ENCODE data around the gene MED6.

MED6 gene, protein sequence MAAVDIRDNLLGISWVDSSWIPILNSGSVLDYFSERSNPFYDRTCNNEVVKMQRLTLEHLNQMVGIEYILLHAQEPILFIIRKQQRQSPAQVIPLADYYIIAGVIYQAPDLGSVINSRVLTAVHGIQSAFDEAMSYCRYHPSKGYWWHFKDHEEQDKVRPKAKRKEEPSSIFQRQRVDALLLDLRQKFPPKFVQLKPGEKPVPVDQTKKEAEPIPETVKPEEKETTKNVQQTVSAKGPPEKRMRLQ

DNA sequence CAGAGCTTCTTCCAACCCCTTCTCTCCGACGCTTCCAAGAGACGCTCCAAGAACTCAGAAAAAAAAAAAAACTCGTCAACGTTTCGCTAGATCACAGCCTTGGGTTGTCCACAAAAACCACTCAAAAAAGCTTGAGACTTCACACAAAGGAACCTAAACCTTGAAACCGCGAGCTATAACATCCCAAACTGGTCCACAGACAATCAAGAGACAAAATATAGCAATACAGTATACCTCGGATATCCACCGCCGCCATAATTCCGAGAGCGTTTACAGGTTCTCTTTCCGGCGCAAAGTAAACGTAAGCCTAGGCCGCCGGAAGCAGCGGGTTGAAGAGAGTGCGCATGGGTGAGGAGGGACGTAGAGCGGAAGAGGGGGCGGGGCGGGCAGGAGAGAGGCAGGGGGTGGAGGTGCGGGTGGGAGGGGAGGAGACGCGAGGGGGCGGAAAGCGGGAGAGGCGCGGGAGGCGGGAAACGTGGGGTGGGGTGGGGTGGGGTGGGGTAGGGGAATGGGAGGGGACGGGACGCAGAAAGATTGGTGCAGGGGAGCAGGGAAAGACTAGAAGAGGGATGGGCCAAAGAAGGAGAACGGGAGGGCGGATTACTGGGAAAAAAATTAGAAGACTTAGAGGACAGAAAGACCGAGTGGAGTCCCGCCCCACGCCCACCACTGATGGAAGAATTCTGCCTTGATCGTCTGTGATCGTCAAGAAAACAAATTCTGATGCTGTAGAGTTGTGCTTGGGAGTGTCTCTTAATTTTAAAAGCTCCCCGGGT, at the start of gene MED6:
TSS of gene MED6 (minus strand) at position 274 of the 776 bp plus-strand sequence. CDS start at position 256, 18 bp downstream.
- peak; percentile 98 for DNase-seq

DNA sequence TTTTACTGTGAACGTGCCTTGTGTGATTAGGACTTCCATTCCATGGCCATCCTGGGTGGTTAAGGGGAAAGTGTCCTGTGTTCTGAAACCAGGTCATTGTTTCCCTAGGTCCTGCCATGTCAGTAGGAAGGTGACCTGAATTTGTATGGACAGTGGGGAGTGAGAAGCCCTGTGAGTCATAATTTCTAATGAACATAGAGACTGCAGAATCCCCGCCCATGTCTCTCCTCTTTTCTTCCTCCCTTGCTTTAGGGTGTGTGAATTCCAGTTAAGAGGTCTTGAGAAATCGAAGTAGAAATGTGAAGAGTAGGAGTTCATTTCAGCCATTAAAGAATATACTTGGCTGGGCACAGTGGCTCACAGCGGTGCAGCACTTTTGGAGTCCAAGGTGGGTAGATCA, 49.3 kb upstream of the MED6 start:
- no peak for DNase-seq

DNA sequence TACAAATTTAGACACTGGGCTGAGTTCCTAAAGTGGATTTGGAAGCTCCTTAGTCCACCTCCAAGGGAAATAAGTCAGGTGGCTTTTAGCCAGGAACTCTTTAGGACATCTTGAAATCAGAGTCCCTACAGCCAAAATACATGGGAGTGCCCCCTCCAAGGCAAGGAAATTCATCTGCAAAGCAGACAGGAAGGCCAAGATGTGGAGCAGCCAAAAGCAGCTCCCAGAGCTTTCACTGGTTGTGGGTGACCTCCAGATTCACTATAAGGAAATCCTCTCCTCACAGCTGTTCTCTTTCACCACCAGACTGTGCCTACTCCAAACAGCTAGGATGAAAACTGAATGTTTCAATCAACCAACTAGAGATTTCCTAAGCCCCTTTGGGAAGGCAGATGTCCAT, 47.9 kb upstream of the MED6 start:
- DNase-seq = no peak

DNA sequence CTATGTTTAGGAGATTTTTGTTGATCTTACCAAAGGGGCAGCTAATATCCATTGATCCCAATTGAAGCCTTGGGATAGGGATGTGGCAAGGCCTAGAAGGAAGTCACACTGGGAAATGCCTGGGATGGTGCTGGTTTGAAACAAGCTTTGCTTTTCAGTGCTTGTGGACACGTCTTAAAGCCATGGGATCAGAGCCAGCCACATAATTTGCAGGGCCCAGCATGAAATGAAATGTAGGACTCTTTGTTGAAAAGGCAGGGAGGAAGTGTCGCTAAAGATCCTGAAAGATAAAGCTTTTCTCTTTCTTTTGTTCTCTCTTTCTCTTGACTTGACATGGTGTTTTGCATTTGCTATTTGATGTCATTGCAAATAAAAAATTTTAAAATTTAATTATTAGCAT, 46.2 kb upstream of the MED6 start:
- no peak for DNase-seq

DNA sequence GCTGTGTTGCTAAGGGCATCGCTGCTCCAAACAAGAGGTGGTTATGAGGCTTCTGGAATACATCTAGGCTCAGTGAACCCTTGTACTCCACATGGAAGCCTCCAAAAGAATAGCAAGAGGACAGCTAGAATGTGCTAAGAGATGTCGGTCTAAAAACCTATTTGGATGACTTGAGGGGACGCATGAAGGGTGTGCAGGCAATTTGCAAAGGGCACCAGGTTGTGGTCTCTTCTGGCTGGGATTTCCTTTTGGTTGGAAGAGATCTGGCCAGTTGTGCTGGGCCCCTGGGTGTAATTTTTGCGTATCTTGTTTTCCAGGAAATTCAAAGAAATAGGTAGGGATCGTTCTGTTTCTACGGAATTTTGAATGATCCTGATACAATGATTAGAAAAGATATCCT, 45.4 kb upstream of the MED6 start:
- no peak for DNase-seq

DNA sequence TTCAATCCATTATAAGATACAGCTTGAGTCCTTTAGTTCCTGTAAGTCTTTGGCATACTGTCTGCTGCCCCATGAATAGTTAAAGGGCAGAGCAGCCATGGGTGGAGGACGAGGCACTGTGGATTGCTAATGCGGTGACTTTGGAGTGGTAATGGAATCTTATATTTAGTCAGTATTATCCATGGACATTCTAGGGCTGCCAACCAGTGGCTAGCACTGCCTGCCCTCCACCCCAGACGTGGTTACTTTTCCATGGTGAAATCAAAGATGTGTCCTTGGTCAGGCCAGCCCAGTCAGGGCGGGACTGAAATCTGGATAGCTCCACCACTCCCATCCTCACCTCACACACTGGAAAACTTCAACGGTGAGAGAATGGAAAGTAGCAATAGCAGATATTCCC, 43.5 kb upstream of the MED6 start:
- DNase-seq = no peak

DNA sequence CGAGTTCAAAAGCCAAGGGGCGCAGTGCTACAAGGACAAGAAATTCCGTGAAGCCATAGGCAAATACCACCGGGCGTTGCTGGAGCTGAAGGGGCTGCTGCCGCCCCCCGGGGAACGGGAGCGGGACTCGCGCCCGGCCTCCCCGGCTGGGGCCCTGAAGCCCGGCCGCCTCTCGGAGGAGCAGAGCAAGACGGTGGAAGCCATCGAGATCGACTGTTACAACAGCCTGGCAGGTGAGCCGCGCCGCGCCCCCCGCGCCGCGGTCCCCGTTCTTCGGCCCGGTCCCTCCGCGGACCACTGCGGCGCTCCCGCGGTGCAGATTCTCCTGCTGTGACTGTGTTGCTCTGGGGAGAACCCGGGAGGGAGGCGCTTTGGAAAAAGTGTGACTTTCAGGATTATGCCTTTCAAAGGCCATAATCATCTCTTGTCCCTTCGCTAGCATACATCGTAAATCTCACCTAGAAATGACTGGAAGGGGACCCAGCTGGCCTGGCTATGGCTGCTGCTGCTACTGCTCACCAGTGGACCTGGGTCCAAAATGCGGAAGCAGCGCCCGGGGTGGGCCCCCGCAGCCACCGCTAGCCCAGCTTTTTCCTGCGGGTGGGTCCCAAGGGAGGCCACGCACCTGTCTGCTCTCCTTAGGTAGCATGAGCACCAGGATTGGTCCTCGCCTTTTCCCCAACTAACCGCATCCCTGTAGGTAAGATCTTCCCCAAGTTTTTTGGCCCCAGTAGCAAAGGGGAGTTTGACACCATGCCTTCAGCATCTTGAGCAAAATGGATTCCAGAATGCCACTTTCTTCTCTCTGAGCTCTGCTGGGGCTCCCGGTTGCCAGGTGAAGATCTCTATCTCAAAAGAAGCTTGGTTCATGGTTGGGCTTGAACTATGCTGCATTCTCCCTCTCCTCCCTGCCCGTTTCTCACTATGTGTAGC, 42.1 kb upstream of the MED6 start:
- peak; percentile 45 for DNase-seq

DNA sequence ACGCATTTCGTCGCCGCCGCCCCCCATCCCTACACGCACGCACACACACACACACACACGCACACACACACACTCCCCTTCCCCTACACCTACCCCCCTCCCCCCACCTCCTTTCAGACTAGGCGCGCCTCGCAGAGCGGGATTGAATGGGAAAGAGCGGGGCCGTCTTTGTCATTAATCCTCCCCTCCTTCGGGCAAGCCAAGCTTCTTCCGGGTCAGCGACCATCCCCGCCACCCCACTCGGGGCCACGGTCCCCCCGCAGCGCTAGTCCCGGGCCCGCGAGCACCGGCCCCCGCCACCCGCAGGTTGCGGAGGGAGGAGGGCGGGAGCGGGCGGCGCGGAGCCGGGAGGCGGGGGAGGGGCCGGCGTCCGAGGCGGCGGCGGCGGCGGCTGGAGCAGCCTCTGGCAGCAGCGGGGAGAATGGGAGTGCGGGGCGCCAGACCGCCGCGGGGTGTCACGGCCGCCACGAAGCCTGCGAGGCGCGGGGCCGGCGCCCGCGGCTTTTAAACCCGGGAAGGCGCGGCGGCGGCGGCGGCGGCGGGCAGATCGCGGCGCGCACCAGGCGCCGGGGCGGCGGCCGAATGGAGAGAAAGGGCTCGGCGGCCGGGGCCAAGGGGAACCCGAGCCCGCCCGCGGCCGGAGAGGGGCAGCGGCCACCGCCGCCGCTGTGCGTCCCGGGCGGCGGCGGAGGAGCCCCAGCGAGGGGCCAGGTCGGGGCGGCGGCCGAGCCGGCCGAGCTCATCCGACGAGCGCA, 41.3 kb upstream of the MED6 start, which contains the start of gene TTC9:
TSS of gene TTC9 (plus strand) at position 369 of the 755 bp plus-strand sequence. CDS start at position 583, 214 bp downstream.
- peak; percentile 51 for DNase-seq

DNA sequence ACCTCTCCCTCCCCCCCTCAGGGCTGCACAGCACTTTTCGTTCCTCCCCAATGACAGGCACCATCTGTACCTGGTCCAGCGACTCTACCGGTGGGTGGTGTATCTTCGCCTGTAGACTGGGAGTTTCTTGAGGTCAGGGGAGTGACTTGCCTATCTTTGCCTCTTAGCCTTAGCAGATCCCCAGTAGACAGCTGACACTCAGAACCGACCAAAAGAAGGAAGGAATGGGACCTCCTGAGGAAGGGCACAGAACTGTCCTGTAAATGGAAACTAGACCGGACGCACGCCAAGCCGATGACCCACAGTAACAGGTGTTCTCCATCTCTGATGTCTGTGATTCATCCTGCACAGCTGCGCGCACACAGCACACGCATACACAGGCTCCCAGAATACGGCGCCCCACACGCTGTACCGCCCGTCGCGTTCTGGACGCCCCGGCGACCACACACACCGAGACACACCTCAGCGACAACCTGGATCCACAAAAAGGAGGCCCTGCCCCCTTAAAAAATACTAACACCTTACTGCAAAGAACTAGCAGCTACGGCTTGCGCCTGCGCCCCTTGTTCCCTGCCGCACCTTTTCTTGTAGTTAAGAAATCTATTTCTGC, 40.6 kb upstream of the MED6 start:
- DNase-seq = no peak

DNA sequence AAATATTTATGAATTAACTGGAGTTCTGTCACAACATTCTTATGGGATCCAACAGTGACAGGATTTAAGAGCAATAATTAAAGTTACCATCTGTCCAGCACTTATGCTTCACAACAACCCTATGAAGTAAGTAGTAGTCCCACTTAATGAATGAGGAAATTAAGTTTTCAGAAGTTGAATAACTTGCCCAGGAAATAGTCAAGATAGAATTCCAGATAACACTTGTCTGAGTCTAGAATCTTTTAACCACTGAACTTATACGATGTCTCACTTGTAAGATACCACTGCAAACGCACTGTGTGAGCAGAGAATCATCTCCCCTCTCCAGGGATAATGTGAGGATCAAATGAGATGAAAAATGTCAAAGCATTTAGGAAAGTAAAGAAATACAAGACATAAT, 38.0 kb upstream of the MED6 start:
- DNase-seq = no peak

DNA sequence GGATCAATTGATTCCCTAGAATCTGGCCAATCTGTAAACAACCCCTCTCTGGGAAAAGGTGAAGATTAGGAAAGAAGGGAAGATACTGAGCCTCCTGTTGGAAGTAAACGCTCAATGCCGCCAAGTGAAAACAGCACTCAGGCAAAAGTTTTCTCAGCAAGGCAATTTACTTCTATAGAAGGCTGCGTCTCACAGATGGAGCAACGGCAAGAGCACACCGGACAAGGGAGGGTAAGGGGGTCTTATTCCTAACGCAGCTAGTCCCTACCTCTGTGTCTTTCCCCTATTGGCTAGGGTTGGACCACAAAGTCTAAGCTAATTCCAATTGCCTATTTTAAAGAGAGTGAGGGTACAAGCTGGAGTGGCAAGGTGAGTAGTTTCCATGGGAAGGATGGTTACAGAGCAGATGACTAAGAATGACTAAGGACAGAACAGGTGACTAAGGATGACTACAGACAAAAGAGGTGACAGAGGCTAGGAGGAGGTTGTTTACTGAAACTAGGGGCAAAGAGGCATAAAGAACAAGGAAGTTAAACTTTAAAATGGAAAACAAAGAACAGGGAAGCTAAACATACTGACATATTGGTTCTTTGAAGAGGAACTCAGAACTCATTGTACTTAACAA, 35.6 kb upstream of the MED6 start:
- DNase-seq = no peak

DNA sequence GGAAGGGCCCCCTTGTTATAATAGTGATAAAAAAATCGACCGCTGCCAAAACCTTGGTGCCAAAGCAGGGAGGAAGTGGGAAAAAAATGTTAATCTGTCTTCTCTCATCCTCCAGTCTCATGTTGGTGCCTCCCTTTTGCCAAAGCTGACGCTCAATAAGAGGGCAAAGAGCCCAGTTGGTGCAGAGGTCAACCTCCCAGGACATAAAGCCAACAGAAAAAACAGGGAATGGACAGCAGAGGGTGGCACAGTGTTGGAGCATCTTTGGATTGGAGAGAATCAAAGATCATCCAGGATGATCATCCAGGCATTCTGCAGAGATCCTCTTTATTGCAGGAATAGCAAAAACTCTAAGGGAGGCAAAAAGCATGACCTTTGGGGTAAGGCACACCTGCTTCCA, 31.5 kb upstream of the MED6 start:
- DNase-seq = no peak

DNA sequence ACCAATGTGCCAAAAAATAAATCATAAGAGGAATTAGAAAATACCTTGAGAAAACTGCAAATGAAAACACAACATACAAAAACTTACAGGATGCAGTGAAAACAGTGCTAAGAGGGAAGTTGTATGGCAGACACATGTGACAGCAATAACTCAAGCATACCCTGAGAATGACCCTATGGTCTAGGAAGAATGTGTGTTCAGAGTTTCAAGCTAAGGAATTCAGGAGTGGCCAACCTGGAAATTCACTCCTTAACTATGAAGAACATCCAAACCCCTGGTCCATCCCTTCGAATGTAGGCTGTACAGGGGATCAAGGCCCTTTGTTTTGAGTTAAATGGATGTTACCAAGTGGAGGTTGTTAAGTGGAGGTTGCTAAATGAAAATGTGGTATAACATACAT, 24.5 kb upstream of the MED6 start:
- DNase-seq = no peak

DNA sequence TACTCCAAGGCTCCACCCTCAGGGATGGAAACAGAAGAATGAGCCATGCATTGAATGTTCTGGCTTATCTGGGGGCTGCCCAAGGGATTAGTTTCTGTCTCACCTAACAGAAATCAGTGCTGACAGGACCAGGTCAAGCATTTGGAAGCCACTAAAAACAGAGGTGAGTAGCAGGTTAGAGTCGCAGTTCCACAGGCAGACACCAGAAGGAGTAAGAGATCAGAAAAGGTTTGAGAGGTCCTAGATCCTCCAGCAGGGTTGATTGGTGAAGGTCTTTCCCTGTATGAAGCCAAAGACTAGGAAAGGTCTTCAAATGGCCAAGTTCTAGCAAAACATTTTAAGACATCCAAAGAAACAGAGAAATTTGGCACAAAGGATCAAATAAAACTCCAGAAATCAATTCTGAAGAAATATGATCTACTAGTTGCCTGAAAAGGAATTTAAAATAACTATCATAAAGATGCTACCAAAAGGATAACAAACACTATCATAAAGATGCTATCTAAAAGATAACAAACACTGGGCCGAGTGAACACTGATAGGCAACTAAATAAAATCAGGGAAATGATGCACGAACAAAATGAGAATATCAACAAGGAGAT, 21.8 kb upstream of the MED6 start:
- DNase-seq = no peak

DNA sequence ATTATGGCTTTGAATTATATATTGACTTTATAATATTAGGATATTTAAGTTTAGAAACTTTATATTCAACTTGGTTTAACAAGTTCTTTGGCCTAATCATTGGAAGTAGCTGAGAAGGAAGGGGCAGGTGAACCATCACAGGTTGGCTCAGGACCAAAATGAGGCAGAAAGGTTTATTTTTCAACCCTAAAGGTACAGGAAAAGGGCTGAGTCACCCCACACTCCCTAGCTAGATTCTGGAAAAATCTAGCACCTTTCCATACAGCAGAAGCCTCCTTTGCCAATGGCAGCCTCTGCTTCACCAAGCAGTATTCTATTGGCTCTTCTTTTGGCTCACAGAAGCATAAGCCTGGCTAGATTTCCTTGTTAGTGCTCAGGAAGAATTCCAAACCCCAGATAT, 19.3 kb upstream of the MED6 start:
- no peak for DNase-seq

DNA sequence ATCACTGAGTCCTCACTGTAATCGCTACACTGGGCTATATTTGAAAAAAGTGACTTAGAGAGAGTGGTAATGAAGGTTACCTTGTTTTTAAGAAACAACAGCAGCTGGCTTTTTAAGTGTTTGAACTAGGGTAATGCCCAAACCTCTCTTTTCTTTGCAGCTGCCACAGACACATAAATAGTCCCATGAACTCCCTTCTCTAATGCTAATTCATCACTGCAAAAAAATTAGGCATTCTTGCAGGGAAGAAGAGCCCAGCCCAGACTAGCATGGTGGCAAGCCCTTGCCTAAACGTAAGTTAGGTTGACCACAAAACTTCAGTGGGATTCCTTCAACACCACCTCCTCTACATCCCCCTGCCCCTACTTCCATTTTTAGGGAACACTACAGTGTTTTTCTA, 17.9 kb upstream of the MED6 start:
- no peak for DNase-seq

DNA sequence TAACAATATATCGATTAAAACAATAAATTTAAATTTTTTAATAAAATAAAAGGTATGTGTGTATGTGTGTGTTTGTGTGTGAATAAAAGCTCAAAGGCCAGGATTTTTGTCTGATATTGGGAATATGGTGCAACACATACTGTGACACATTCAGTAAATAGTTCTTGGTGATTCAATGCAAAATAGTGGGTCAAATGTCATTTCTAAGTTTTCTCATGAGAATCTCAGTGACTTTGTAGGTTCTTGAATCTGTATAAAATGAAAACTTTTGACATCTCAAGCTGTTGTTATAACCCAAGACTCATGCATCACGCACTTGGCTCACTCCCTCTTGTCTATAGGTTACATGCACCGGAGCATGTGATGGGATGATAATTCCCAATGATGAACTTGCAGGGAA, 16.2 kb upstream of the MED6 start:
- DNase-seq = no peak

DNA sequence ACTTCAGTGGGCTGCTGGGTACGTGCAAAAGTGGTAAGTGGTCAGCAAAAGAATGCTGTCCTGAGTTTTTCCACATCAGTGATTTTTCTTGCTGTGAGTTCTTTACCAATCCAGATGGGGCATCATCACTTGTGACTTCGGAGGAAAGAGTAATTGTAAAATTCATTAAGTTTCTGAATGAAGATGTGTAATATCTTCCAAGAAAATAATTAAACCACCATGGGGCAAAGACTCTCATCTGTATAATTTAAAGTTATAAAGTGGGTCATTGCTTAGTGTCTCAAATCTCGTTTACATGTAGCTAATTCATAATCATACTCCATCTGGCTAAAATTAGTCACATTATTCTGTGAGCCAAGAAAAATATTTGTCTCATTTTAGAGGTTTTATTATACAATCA, 10.8 kb upstream of the MED6 start:
- DNase-seq = no peak

DNA sequence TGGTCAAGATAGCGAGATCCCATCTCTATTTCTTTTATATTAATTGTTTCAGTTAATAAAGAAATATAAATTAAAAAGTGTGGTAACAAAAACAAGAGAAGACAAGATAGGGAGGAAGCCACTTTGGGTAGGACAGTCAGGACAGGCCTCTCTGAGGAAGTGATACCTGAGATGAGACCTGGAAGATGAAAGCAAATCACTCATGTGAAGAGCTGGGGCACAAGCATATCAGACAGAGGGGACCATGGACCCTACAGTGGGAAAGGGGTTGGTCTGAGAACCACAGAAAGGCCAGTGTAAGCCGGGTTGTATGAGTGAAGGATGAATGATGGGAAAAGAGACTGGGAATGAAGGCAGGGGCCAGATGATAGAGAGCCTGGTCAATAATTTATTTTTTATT, 1.8 kb upstream of the MED6 start:
- no peak for DNase-seq

DNA sequence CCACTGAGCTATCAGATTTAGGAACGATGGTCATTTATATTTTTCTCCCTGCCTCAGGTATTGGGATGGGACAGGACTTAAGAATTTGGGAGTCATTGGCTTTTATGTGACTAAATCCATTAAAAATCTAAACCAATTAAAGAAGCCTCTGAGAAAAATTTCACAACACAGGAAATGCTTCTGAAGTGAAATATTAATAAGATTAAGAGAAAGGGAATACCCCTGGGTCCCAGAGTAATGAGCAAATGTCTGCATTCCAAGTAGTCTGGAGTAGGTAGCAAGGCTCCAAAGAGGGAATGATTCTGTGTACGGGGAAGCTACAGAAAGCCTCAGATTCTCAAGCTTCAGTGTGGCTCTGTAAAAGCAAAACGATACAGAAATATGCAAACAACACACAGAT, 707 bp upstream of the MED6 start:
- DNase-seq = no peak

DNA sequence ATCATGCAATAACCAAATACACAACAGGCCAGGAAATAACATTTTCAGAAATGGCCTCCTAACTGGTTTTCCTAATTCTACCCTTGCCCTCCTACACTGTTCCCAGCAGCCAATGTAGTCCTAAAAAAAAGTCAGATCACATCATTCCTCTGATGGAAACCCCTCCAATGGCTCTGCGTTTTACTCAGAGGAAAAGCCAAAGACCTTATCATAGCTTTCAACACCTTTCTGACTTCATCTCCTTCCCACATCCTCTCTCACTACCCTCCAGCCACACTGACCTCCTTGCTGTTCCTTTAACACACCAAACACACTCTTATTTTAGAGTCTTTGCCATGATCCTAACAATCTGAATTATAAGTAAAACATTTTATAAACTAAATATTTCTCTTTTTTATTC, 1.1 kb downstream of the MED6 start:
- no peak for DNase-seq
